Measurements from ENCODE around the gene LENG8. TPM values are rescaled to one million over a fixed set of nuclear protein-coding genes. Genes with fewer than 3 reads are reported as not detected.

Gene LENG8
- total RNA-seq, 1 experiment from 2014 or later = 238 TPM

DNA sequence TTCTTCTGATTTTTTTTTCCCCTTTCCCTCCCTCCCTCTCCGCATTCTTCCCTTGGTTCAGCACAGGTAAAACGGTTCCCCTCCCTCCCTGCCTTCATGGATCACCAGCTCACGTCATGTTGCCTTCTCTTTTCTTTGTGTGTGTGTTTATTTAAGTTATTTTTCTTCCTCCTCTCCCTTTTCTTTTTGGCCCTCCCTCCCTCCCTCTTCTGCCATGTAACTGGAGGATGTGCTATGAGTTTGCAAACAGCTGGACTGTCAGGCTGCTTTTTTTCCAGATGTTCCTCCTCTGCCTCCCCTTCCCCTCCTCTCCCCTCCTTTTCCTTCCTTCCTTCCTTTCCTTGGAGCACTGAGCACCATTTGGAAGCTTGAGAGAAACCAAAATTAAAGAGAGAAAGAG is 12.6 kb downstream of the LENG8 start:
- H3K27me3 Mint-ChIP-seq (ENCODE audit: insufficient read depth, unreplicated experiment) = no peaks in the 10 kb centered on the region
- intact Hi-C loops (cut with micrococcal nuclease) = loop anchor here (5.0 kb wide), 1 partner anchor 1681 kb away; the partner anchor contains the start of gene ZNF444

DNA sequence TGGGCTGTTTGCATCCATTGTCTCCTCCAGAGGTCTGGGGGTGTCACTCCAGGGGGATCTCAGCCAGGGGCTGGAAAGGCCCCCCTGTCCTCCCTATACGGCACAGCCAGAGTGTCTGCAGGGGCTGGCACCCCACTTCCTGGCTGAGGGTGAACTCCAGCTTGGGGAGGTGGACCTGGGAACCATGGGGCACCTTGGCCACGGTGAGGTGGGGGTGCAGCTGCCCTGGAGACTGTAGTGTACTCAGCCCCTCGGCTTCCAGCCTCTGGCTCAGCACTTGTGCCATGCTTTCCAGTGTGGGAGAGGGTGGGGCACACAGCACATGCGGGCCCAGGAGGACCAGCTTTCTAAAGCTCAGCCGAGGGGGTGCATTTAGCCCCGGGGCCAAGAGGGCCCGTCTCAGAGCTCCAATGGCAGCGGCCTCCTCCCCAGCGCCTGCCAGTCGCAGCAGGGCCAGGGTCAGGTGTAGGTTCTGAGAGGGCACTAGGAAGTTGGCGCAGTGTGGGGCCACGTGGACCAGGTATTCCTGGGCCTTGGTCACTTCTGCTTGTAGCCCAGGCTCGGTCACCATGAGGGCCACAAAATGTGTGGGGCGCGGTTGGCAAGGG is 13.2 kb downstream of the LENG8 start:
- Mint-ChIP-seq H3K9me3 (ENCODE audit: unreplicated experiment) (no peaks in the 10 kb centered on the region), H3K4me3 (ENCODE audit: unreplicated experiment) (peak overlapping the region; percentile 84), H3K36me3 (ENCODE audit: insufficient read depth, unreplicated experiment) (peaks cover 58% of the 10 kb centered on the region), H3K27ac (ENCODE audit: low read depth, unreplicated experiment) (peak overlapping the region; percentile 27), H3K27me3 (ENCODE audit: insufficient read depth, unreplicated experiment) (no peaks in the 10 kb centered on the region), H3K4me1 (ENCODE audit: insufficient read depth, unreplicated experiment) (peaks cover 16% of the 10 kb centered on the region)
- intact Hi-C loops (cut with micrococcal nuclease) = loop anchor here (5.0 kb wide), 1 partner anchor 1680 kb away; the partner anchor contains the start of gene ZNF444
- TF ChIP-seq, protein P1, sequence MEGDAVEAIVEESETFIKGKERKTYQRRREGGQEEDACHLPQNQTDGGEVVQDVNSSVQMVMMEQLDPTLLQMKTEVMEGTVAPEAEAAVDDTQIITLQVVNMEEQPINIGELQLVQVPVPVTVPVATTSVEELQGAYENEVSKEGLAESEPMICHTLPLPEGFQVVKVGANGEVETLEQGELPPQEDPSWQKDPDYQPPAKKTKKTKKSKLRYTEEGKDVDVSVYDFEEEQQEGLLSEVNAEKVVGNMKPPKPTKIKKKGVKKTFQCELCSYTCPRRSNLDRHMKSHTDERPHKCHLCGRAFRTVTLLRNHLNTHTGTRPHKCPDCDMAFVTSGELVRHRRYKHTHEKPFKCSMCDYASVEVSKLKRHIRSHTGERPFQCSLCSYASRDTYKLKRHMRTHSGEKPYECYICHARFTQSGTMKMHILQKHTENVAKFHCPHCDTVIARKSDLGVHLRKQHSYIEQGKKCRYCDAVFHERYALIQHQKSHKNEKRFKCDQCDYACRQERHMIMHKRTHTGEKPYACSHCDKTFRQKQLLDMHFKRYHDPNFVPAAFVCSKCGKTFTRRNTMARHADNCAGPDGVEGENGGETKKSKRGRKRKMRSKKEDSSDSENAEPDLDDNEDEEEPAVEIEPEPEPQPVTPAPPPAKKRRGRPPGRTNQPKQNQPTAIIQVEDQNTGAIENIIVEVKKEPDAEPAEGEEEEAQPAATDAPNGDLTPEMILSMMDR (IDR thresholded peaks at IDR 0.05; ENCODE audit: unreplicated experiment) = no peak
- ChIA-PET POLR2A (interaction anchor here (0.6 to 6.8 kb wide), 7 partner anchors 10 to 1142 kb away, joined by 3 to 157 read pairs (median 3); partner anchors contain the start of genes CNOT3 and LENG8), CTCF (interaction anchor here (0.6 to 1.7 kb wide), 5 partner anchors 16 to 1018 kb away, joined by 3 to 6 read pairs (median 3); no protein-coding TSS in a partner anchor)
- BruUV-seq (replicated peaks) = TSS peak; percentile 63
- peak; percentile 36 for DNase-seq (ENCODE audit: unreplicated experiment)

More for the DNA sequence above, 12.6 kb downstream of the LENG8 start:
- Mint-ChIP-seq H3K9me3 (ENCODE audit: unreplicated experiment) (no peaks in the 10 kb centered on the region), H3K4me3 (ENCODE audit: unreplicated experiment) (peak overlapping the region; percentile 84), H3K4me1 (ENCODE audit: insufficient read depth, unreplicated experiment) (peaks cover 16% of the 10 kb centered on the region), H3K27ac (ENCODE audit: low read depth, unreplicated experiment) (peak overlapping the region; percentile 27), H3K36me3 (ENCODE audit: insufficient read depth, unreplicated experiment) (peaks cover 63% of the 10 kb centered on the region)
- CTCF ChIA-PET = interaction anchor here (0.6 to 1.7 kb wide), 2 partner anchors 20 to 54 kb away, joined by 4 to 6 read pairs; no protein-coding TSS in a partner anchor
- BruUV-seq (replicated peaks) = no TSS peak
- DNase-seq (ENCODE audit: unreplicated experiment) = no peak
- TF ChIP-seq, protein P1 (IDR thresholded peaks at IDR 0.05; ENCODE audit: unreplicated experiment) = no peak
- POLR2A ChIA-PET = interaction anchor here (0.6 to 6.8 kb wide), 5 partner anchors 9 to 1143 kb away, joined by 3 to 157 read pairs (median 4); partner anchors contain the start of genes CNOT3 and LENG8

DNA sequence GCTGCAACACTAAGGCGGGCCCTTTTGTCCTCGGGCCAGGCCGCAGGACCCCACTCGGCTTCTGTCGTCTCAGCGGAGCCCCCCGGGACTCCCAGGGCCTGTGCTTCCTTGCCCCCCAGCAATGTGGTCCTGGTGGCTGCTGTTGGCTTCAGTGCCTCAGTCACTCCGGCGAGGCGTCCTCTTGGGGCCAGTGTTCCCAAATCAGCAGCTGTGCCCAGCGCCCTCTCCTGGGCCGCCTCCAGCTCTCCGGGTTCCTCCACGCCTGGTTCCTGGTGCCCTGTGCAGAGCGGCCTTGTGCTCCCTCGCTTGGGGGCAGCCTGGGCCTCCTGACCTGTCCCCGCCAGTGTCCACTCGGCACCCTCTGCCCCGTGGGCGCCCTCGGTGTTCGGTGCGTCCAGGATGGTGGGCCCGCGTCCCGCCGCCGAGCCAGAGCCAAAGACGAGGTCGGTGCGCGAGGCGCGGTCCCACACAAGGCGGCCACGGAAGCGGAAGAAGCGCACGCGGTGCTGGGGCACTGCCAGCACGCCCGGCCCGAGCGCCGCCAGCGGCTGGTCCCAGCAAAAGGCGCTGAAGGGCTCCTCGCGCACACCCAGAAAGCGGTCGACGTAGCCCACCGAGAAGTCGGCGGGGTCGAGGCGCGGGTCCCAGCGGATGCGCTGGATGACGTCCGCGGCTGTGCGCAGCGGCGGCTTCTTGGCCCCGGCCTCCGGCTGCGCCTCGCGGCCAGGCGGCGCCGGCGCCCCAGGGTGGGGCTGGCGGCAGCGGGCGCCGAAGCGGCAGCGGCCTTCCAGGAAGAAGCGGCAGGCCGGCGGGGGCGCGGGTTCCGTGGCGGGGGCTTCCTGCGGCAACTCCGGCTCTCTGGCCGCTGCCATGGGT is 13.9 kb downstream of the LENG8 start:
- peak overlapping the region; percentile 84 for H3K4me3 Mint-ChIP-seq (ENCODE audit: unreplicated experiment)
- intact Hi-C loops (cut with micrococcal nuclease) = loop anchor here (1.0 to 5.0 kb wide), 2 partner anchors 14 to 1679 kb away; partner anchors contain the start of genes LENG8 and ZNF444
- BruUV-seq (replicated peaks) = no TSS peak
- TF ChIP-seq, protein P1 (IDR thresholded peaks at IDR 0.05; ENCODE audit: unreplicated experiment) = peak; percentile 21
- POLR2A ChIA-PET = interaction anchor here (0.6 to 6.8 kb wide), 14 partner anchors 9 to 1192 kb away, joined by 3 to 157 read pairs (median 4); partner anchors contain the start of genes CNOT3, LENG8, MBOAT7 and TSEN34
- DNase-seq (ENCODE audit: unreplicated experiment) = peak; percentile 75
- H3K9me3 Mint-ChIP-seq (ENCODE audit: unreplicated experiment) = no peaks in the 10 kb centered on the region
- H3K4me1 Mint-ChIP-seq (ENCODE audit: insufficient read depth, unreplicated experiment) = peaks cover 16% of the 10 kb centered on the region
- no peaks in the 10 kb centered on the region for H3K27me3 Mint-ChIP-seq (ENCODE audit: insufficient read depth, unreplicated experiment)
- peaks cover 50% of the 10 kb centered on the region for H3K36me3 Mint-ChIP-seq (ENCODE audit: insufficient read depth, unreplicated experiment)
- CTCF ChIA-PET = interaction anchor here (0.6 to 1.7 kb wide), 7 partner anchors 14 to 1017 kb away, joined by 3 to 4 read pairs (median 3); partner anchors contain the start of gene LENG8
- H3K27ac Mint-ChIP-seq (ENCODE audit: low read depth, unreplicated experiment) = peak overlapping the region; percentile 99

Data from MCF 10A (cell line).